Neuronal stem cell (in vitro differentiated cells): ENCODE measurements around the gene FES.

Experiments used
- DNase-seq: peaks from one replicate; pipeline ENCODE4 v3.0.0-alpha.2; 2013; ENCODE audit warnings: low spot score
- H2AFZ ChIP-seq: one replicate; pipeline ENCODE4 v1.6.1; 2013; ENCODE audit warnings: mild to moderate bottlenecking, low read length, inconsistent platforms
- H2AK5ac ChIP-seq: 2 replicates; pipeline ENCODE4 v1.6.1; 2013; ENCODE audit warnings: low read depth, mild to moderate bottlenecking, inconsistent platforms, low read length, moderate library complexity, mixed read lengths
- H2BK120ac ChIP-seq: 2 replicates; pipeline ENCODE4 v1.6.1; 2013; ENCODE audit warnings: low read depth, mild to moderate bottlenecking, inconsistent platforms, low read length, moderate library complexity, mixed read lengths
- H2BK12ac ChIP-seq: one replicate; pipeline ENCODE4 v1.6.1; 2013; ENCODE audit warnings: low read length, inconsistent platforms
- H2BK15ac ChIP-seq: 2 replicates; pipeline ENCODE4 v1.6.1; 2013; ENCODE audit warnings: mild to moderate bottlenecking, low read length, inconsistent platforms, mixed read lengths
- H2BK5ac ChIP-seq: one replicate; pipeline ENCODE4 v1.6.1; 2013; ENCODE audit warnings: inconsistent platforms, mild to moderate bottlenecking, low read length, moderate library complexity
- H3K14ac ChIP-seq: one replicate; pipeline ENCODE4 v1.6.1; 2013; ENCODE audit warnings: low read length, inconsistent platforms
- H3K18ac ChIP-seq: 2 replicates; pipeline ENCODE4 v1.6.1; 2013; ENCODE audit warnings: low read length, inconsistent platforms
- H3K23ac ChIP-seq: 2 replicates; pipeline ENCODE4 v1.6.1; 2013; ENCODE audit warnings: low read depth, mild to moderate bottlenecking, mixed read lengths, low read length, inconsistent platforms; ENCODE audit not compliant: poor library complexity
- H3K27ac ChIP-seq: replicated peaks from 3 replicates; pipeline ENCODE4 v1.5.1; 2013; ENCODE audit warnings: low read length, inconsistent platforms
- H3K27me3 ChIP-seq, 3 experiments: 2 replicates each; pipeline ENCODE4 v1.6.1; 2013; ENCODE audit warnings: low read length in 3 of 3, mild to moderate bottlenecking in 2 of 3, inconsistent platforms in 1 of 3, low read depth in 1 of 3, mixed read lengths in 1 of 3, moderate library complexity in 1 of 3; ENCODE audit not compliant: control insufficient read depth in 3 of 3, insufficient read depth in 3 of 3
- H3K36me3 ChIP-seq, 2 donors: replicated peaks in 1 of 2; 2 replicates each; pipeline ENCODE4 v1.6.1; 2013; ENCODE audit warnings: low read length in 2 of 2; ENCODE audit not compliant: control insufficient read depth in 2 of 2, insufficient read depth in 2 of 2
- H3K4ac ChIP-seq: 2 replicates; pipeline ENCODE4 v1.6.1; 2013; ENCODE audit warnings: inconsistent platforms, mild to moderate bottlenecking, low read length, moderate library complexity
- H3K4me1 ChIP-seq, 2 donors: 1 replicate in 1 of 2; 2 replicates in 1 of 2; pipeline ENCODE4 v1.6.1; 2013; ENCODE audit warnings: low read length in 2 of 2, low read depth in 1 of 2; ENCODE audit not compliant: control insufficient read depth in 2 of 2, insufficient read depth in 1 of 2
- H3K4me2 ChIP-seq: one replicate; pipeline ENCODE4 v1.6.1; 2013; ENCODE audit warnings: mild to moderate bottlenecking, low read length, inconsistent platforms; ENCODE audit not compliant: insufficient read depth, poor library complexity, severe bottlenecking
- H3K4me3 ChIP-seq, 2 donors: 2 replicates each; pipeline ENCODE4 v1.5.1; 2013; ENCODE audit warnings: low read length in 2 of 2, mild to moderate bottlenecking in 2 of 2, inconsistent platforms in 1 of 2, moderate library complexity in 1 of 2
- H3K79me1 ChIP-seq: one replicate; pipeline ENCODE4 v1.6.1; 2013; ENCODE audit warnings: low read depth, mild to moderate bottlenecking, inconsistent platforms, low read length, moderate library complexity
- H3K9ac ChIP-seq: one replicate; pipeline ENCODE4 v1.6.1; 2013; ENCODE audit warnings: mild to moderate bottlenecking, low read depth, low read length, inconsistent platforms; ENCODE audit not compliant: poor library complexity
- H3K9me3 ChIP-seq, 2 donors: replicated peaks in 1 of 2; 2 replicates each; pipeline versions ENCODE3 to v1.6.1; 2013; ENCODE audit warnings: low read length in 2 of 2, mild to moderate bottlenecking in 2 of 2, inconsistent platforms in 1 of 2, low read depth in 1 of 2, mixed read lengths in 1 of 2, moderate library complexity in 1 of 2; ENCODE audit not compliant: control insufficient read depth in 2 of 2, insufficient read depth in 1 of 2
- H4K8ac ChIP-seq: one replicate; pipeline ENCODE4 v1.6.1; 2013; ENCODE audit warnings: low read depth, mild to moderate bottlenecking, inconsistent platforms, low read length, moderate library complexity
- H4K91ac ChIP-seq: one replicate; pipeline ENCODE4 v1.6.1; 2013; ENCODE audit warnings: low read length, low read depth, mild to moderate bottlenecking, inconsistent platforms; ENCODE audit not compliant: poor library complexity
- WGBS, 2 donors: extraction: QIAGEN DNeasy Blood & Tissue Kit; methylation state at CpG; one replicate each; pipeline ENCODE4 v1.1.7; 2013; ENCODE audit warnings: missing lambda C conversion rate in 2 of 2, mixed read lengths in 1 of 2; ENCODE audit not compliant: insufficient read length in 2 of 2, insufficient replicate concordance in 1 of 2; ENCODE audit errors: extremely low coverage in 2 of 2; 5-methylcytosine and 5-hydroxymethylcytosine counted together

FES gene

DNA sequence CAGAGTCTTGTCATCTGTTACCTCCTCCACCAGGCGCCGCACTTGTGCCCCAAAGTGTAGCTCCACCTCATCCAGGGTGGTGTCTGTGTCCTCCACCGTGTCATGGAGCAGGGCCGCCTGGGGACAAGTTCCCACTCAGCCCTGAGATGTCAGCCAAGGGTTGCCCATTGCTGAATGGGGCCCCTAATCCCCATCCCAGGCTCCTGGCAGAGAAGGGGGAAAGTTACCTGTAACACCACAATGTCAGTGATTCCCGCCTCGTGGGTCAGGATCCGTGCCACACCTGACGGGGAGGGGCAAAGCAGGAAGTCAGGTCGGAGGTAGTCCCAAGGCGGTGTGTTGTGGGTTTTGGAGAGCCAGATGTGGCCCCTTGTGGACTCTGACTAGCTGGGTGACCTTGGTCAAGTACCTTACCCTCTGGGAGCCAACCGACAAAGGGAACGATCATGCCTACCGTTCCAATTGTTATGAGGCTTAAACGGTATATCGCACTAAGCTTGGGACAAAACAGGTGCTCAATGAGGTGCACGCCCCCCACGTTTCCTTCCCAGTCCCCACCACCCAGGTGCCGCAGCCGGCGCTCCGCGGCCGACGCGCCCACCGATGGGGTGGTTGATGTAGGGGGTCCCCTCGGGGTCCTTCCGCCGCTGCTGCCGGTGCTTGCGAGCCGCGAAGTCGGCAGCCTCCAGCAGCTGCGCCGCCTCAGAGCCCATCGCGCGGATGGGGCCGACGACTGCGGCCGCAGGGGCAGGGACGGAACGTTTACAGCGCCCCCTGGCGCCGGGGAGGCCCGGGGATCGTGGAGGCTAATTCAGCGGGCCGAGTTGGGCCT, 47.7 kb downstream of the FES start, which contains the start of gene HDDC3:
Gene HDDC3 (minus strand): TSS at position 722 of the 832 bp plus-strand sequence. CDS start 9 bp downstream, at position 713.
- Histone ChIP-seq H2BK120ac (peak within 1 kb of the TSS; percentile 68), H4K91ac (no peak within 1 kb of the TSS), H3K4me1 (peaks cover 14 to 15% of the 10 kb centered on the region in 2 donors), H2BK12ac (no peak within 1 kb of the TSS), H2AK5ac (peak within 1 kb of the TSS; percentile 33), H2BK5ac (no peak within 1 kb of the TSS), H4K8ac (no peak within 1 kb of the TSS), H3K4me2 (peak within 1 kb of the TSS; percentile 99), H3K79me1 (no peaks in the 10 kb centered on the region), H3K14ac (no peak within 1 kb of the TSS), H3K9ac (peak within 1 kb of the TSS; percentile 93), H2AFZ (peak within 1 kb of the TSS; percentile 86), H3K23ac (peak within 1 kb of the TSS; percentile 60), H2BK15ac (peak within 1 kb of the TSS; percentile 14), H3K36me3 (peaks cover 0 to 9% of the 10 kb centered on the region in 2 donors), H3K9me3 (no peaks in the 10 kb centered on the region), H3K4ac (no peak within 1 kb of the TSS), H3K27ac (no peak within 1 kb of the TSS), H3K27me3 (peaks cover 0 to 5% (median 4%) of the 10 kb centered on the region in 3 experiments), H3K18ac (peak within 1 kb of the TSS; percentile 92), H3K4me3 (peak within 1 kb of the TSS; percentile 61 to 88)
- peak; percentile 86 for DNase-seq
- WGBS, 2 donors, result no CpG with 5 or more reads among the region's 52 CpGs

DNA sequence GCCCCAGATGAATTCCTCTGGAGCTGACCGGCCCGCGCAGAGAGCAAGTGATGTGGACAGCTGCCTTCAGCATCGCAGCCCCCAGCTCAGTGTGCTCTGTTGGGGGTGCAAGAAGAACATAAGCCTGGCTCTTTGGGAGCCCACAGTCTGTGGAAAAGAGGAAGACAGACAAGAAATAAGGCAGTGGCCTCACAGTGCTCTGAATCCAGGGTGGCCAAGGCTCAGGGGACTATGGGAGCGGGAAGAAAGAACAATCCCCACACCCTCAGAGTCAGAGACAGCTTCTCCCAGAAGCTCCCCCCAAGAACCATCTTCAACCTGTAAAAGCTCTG, 48.3 kb downstream of the FES start:
- H4K91ac ChIP-seq, result no peak overlapping the region
- WGBS, 2 donors, result no CpG with 5 or more reads among the region's 5 CpGs
- H3K4me3 ChIP-seq, result peak overlapping the region in 1 of 2 donors; percentile 61

DNA sequence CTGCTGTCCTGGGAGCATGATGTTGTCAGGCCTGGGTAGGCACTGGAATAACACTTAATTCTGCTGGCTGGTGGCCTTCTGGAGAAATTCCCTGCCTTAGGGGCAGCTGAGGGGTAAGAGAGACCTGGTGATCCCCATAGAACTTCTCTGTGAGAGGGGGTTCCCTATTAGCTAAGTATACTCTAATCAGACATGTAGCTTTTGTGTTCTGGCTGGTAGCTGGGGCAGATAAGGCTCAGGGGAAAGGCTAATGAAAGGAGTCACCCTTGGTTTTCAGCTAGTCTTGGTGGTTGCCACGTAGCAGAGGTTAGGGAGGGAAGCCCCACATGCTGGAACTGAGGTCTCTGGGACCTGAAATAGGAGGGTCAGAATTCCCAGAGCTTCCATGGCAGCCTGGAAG, 49.0 kb downstream of the FES start:
- no peak overlapping the region for H3K14ac ChIP-seq
- H3K4ac ChIP-seq, result no peak overlapping the region
- no peak overlapping the region for H2BK12ac ChIP-seq
- no peak overlapping the region for H3K27ac ChIP-seq
- H3K79me1 ChIP-seq, result no peaks in the 10 kb centered on the region
- H3K4me1 ChIP-seq, result peaks cover 14 to 15% of the 10 kb centered on the region in 2 donors
- H3K9me3 ChIP-seq, result no peaks in the 10 kb centered on the region
- H2BK5ac ChIP-seq, result no peak overlapping the region
- H2BK15ac ChIP-seq, result no peak overlapping the region
- no peak overlapping the region for H3K18ac ChIP-seq
- no peak overlapping the region for H4K91ac ChIP-seq
- H3K4me2 ChIP-seq, result no peak overlapping the region
- no peak overlapping the region for H3K9ac ChIP-seq
- peaks cover under 1 to 19% of the 10 kb centered on the region in 2 donors for H3K36me3 ChIP-seq
- peak overlapping the region; percentile 86 for H2AFZ ChIP-seq
- H3K23ac ChIP-seq, result no peak overlapping the region
- H3K4me3 ChIP-seq, result no peak overlapping the region
- no peak overlapping the region for H4K8ac ChIP-seq
- H2AK5ac ChIP-seq, result no peak overlapping the region
- WGBS, 2 donors, result no CpG with 5 or more reads among the region's 1 CpG
- H3K27me3 ChIP-seq, result peaks cover 0 to 5% (median 4%) of the 10 kb centered on the region in 3 experiments
- H2BK120ac ChIP-seq, result no peak overlapping the region
- no peak for DNase-seq

More for the DNA sequence above, 48.3 kb downstream of the FES start:
- Histone ChIP-seq H3K4me1 (peaks cover 14 to 15% of the 10 kb centered on the region in 2 donors), H3K79me1 (no peaks in the 10 kb centered on the region), H3K23ac (no peak overlapping the region), H3K9me3 (no peaks in the 10 kb centered on the region), H3K4me2 (no peak overlapping the region), H2BK120ac (no peak overlapping the region), H2BK5ac (no peak overlapping the region), H2AK5ac (no peak overlapping the region), H3K14ac (no peak overlapping the region), H2BK12ac (no peak overlapping the region), H3K4ac (no peak overlapping the region), H3K18ac (no peak overlapping the region), H3K27me3 (peaks cover 0 to 5% (median 4%) of the 10 kb centered on the region in 3 experiments), H4K8ac (no peak overlapping the region), H3K27ac (no peak overlapping the region), H2AFZ (peak overlapping the region; percentile 86), H3K36me3 (peaks cover 0 to 12% of the 10 kb centered on the region in 2 donors), H3K9ac (no peak overlapping the region), H2BK15ac (no peak overlapping the region)
- no peak for DNase-seq

DNA sequence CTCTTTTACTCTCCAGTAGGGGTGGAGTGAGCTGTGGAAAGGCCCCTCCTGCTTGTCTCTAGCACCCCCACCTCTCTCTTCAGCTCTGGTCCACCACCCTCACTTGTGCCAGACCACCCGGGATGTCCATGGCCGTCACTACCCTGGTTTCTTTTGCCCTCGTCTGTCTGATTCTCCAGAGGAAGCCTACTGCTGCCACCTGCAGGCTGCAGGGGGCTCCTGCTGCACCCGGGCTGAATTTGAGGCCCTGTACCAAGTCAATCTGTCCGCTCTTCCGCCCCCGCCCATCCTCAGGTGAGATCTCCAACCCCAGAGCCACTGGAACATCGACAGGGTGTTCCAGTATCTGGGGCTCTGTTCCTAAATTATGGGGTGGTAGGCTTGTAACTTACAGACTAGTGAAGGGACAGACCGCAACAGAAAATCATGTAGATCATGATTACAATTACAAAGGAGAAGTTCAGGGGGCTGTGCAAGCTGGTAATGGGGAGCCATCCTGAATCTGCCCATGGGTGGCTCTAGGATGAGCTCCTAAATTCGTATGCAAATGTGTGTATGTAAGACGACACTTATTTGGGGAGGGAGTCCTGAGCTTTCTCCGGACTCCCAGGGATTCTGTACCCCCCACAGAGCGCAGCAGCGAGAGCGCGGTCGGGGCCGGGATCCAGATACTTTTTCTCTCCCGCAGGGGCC, 50.1 kb downstream of the FES start:
- Histone ChIP-seq H3K4me3 (peak overlapping the region; percentile 74 to 85), H2BK5ac (no peak overlapping the region), H3K4me2 (peak overlapping the region; percentile 99), H2BK120ac (no peak overlapping the region), H3K4me1 (peaks cover 14 to 15% of the 10 kb centered on the region in 2 donors), H2AK5ac (peak overlapping the region; percentile 6), H2BK12ac (no peak overlapping the region), H3K9me3 (no peaks in the 10 kb centered on the region), H2AFZ (peak overlapping the region; percentile 97), H3K79me1 (no peaks in the 10 kb centered on the region), H3K36me3 (peaks cover 5 to 28% of the 10 kb centered on the region in 2 donors), H3K23ac (peak overlapping the region; percentile 58), H3K14ac (no peak overlapping the region), H3K9ac (peak overlapping the region; percentile 61), H3K4ac (no peak overlapping the region), H4K91ac (no peak overlapping the region), H4K8ac (no peak overlapping the region), H3K27me3 (peaks cover 0 to 5% (median 4%) of the 10 kb centered on the region in 3 experiments), H2BK15ac (no peak overlapping the region), H3K18ac (peak overlapping the region; percentile 78), H3K27ac (no peak overlapping the region)
- no CpG with 5 or more reads among the region's 19 CpGs for WGBS, 2 donors
- peak; percentile 77 for DNase-seq
